DND-41 (cell line): ENCODE results near the gene CDC6.

Experiments
- ATAC-seq: fragments of 200-7000 bp; cut with Tn5 transposase; 3 replicates; pipeline ENCODE4 v1.9.1; 2021; ENCODE audit warnings: low read depth; ENCODE audit not compliant: insufficient read depth
- DNase-seq: peaks from one replicate; pipeline ENCODE4 v3.0.0-alpha.2; 2020
- H2AFZ ChIP-seq: 2 replicates; pipeline ENCODE4 v1.6.0; 2012; ENCODE audit warnings: low read depth, low read length
- H3K27ac ChIP-seq: 2 replicates; pipeline ENCODE4 v1.5.1; 2012; ENCODE audit warnings: low read length, inconsistent platforms
- H3K27me3 ChIP-seq: fragments of 200-600 bp; sonication (generic); 2 replicates; pipeline ENCODE4 v1.6.0; 2012; ENCODE audit warnings: low read length, mild to moderate bottlenecking, inconsistent platforms; ENCODE audit not compliant: insufficient read depth, poor library complexity
- H3K36me3 ChIP-seq: 2 replicates; pipeline ENCODE4 v1.5.1; 2012; ENCODE audit warnings: low read length, inconsistent platforms; ENCODE audit not compliant: insufficient read depth
- H3K4me1 ChIP-seq: 2 replicates; pipeline ENCODE4 v1.5.1; 2012; ENCODE audit warnings: mild to moderate bottlenecking, low read length; ENCODE audit not compliant: insufficient read depth
- H3K4me2 ChIP-seq: 2 replicates; pipeline ENCODE4 v1.6.0; 2012; ENCODE audit warnings: mild to moderate bottlenecking, moderate library complexity, low read length, inconsistent platforms; ENCODE audit not compliant: insufficient read depth
- H3K4me3 ChIP-seq, 2 experiments: fragments of 200-600 bp in 1 of 2; shearing (Covaris generic) in 1 of 2; 2 replicates each; pipeline ENCODE4 v1.5.1; 2012 to 2016; ENCODE audit warnings: inconsistent platforms in 2 of 2, low read length in 2 of 2, mild to moderate bottlenecking in 2 of 2, low read depth in 1 of 2, moderate library complexity in 1 of 2
- H3K79me2 ChIP-seq: 2 replicates; pipeline ENCODE4 v1.6.0; 2012; ENCODE audit warnings: low read length, inconsistent platforms; ENCODE audit not compliant: insufficient read depth
- H3K9ac ChIP-seq: 2 replicates; pipeline ENCODE4 v1.6.0; 2012; ENCODE audit warnings: low read depth, mild to moderate bottlenecking, inconsistent platforms, low read length, moderate library complexity
- H3K9me3 ChIP-seq: 2 replicates; pipeline ENCODE4 v1.5.1; 2012; ENCODE audit warnings: low read length, moderate library complexity, mild to moderate bottlenecking, inconsistent platforms; ENCODE audit not compliant: insufficient read depth, severe bottlenecking
- H4K20me1 ChIP-seq: 2 replicates; pipeline ENCODE4 v1.6.0; 2012; ENCODE audit warnings: low read length; ENCODE audit not compliant: insufficient read depth
- CTCF ChIP-seq: IDR thresholded peaks from 2 replicates; pipeline ENCODE4 v1.5.1; 2012; ENCODE audit warnings: borderline replicate concordance, low read length, moderate library complexity, mild to moderate bottlenecking; ENCODE audit not compliant: poor library complexity, severe bottlenecking; ENCODE audit errors: extremely low read depth
- EZH2 ChIP-seq: IDR thresholded peaks from 3 replicates; pipeline ENCODE4 v1.6.1; 2012; ENCODE audit warnings: borderline replicate concordance, low read depth, mild to moderate bottlenecking, moderate library complexity, low read length, inconsistent platforms; ENCODE audit not compliant: severe bottlenecking

The CDC6 gene

DNA sequence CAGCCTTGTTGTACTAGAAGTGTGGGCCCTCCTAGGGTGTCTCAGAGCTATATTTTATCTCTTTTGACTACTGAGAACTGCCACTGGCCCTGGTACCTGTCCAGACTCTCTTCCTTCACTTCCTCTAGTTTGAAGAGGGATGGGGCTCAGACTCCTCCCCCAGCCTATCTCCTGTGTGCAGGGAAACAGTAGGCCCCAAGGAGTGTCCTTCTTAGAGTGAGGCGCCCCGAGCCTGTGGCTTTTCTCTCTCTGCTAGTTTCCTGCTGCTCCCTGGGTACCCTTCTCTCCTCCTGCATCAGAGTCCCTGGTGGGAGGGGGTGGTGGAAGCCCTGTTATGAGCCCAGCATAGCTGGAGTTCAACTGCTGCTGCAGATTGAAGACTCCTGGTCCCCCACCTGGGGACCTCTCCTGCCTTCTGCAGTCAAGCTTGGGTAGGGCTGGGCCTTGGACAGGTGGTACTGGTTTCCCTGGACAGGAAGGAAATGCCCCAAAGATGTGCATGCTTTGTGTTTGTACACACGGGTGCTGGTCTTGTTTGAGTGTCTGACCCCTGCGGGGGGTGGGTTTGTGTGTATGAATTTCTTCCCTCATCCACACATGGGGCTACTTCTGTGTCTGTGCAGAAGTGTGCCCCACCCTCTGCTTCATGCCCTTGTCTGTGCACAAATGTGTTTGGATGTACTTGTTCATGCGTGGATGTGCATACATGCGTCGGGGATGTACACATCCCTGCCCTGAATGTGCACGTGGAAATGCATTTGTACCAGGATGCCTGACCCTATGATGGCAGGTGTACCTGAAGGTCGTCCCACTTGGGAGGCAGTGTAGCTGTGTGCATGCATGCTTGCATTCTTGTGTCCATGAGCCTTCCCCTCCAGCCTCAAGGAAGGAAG, 28.2 kb downstream of the CDC6 start:
- Histone ChIP-seq H3K27me3 (no peaks in the 10 kb centered on the region), H4K20me1 (peaks cover 16% of the 10 kb centered on the region; the same call in 1 of the 2 replicates), H3K4me2 (no peak overlapping the region), H3K79me2 (peaks cover 7% of the 10 kb centered on the region), H2AFZ (no peak overlapping the region), H3K9me3 (no peaks in the 10 kb centered on the region), H3K4me3 (no peak overlapping the region), H3K4me1 (peaks cover 37% of the 10 kb centered on the region), H3K9ac (no peak overlapping the region), H3K36me3 (no peaks in the 10 kb centered on the region), H3K27ac (no peak overlapping the region)
- ATAC-seq (no peak), DNase-seq (peak; percentile 55)
- TF ChIP-seq EZH2 (no peak), CTCF (no peak)

DNA sequence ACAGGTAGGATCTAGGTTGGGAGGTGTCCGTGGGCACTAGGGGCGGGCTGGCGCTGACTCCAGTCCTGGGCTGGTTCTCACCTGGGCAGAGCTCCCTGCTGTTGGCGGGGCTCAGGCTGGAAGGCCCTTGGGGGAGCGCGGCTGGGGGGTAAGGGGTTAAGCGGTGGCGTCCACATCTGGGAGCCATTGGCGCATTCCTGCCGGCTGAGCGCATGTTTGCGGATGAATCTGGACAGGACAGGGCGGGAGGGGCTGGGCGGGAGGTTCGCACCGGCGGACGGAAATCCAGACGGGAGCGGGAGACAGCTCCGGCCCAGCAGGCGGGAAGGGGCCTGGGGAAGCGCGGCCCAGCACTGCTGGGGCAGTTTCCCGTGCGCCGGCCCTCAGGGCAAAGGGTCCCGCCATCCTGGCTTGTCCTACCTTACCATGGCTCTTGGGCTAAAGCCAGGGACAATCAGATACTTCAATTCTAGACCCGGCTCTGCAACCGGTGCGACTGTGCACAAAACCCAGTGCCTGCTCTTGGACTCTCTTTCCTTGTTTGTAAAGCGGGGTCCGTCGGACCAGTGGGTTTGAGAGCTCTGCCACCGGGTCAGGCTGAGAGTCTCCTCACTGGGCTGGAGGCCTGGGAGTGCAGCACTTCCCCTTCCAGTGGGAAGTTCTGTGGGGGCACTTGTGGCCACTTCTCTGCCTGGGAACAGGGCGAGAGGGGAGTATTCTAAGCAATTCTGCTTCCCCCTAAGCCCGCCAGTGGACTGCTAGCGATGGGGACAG, 29.1 kb downstream of the CDC6 start:
- TF ChIP-seq EZH2 (no peak), CTCF (no peak)
- Histone ChIP-seq H4K20me1 (peaks cover 24% of the 10 kb centered on the region; the same call in 1 of the 2 replicates), H3K79me2 (peaks cover 7% of the 10 kb centered on the region), H2AFZ (no peak overlapping the region), H3K36me3 (no peaks in the 10 kb centered on the region), H3K4me1 (peaks cover 46% of the 10 kb centered on the region), H3K4me3 (no peak overlapping the region), H3K9ac (no peak overlapping the region), H3K9me3 (no peaks in the 10 kb centered on the region), H3K27ac (no peak overlapping the region), H3K27me3 (no peaks in the 10 kb centered on the region), H3K4me2 (no peak overlapping the region)
- no peak for ATAC-seq
- DNase-seq: no peak

DNA sequence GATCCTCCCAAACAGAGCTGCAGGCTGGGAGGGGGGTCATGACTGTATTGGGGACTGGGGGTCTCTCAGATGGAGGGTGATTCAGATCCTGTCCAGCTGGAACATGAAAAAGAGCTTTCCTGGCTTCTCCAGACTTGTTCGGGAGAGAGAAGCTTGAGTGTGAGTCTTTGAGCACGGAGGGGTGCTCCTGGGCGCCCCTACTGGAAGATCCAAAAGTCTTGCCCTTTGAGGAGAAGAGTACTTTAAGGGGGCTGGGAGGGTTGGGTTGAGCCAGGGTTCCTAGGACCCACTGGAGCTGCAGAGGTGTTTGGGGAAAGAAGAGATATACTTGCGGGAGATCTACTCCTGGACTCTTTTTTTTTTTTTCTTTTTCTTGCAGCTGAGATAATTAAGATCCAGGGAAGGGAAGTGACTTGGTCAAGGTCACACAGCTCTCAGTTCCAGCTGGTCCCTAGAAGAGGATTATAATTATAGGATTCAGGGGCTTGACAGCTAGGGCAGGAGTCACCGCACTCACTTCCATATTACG, 29.7 kb downstream of the CDC6 start:
- Histone ChIP-seq H3K36me3 (no peaks in the 10 kb centered on the region), H3K27me3 (no peaks in the 10 kb centered on the region), H3K4me2 (peak overlapping the region; percentile 80), H3K79me2 (peaks cover 7% of the 10 kb centered on the region), H3K4me1 (peaks cover 52% of the 10 kb centered on the region), H3K4me3 (peak overlapping the region in 1 of 2 experiments; percentile 72; a peak in 3 of 4 replicates), H3K9ac (peak overlapping the region; percentile 74; the same call in 1 of the 2 replicates), H3K9me3 (no peaks in the 10 kb centered on the region), H4K20me1 (peaks cover 30% of the 10 kb centered on the region; the same call in 1 of the 2 replicates), H3K27ac (peak overlapping the region; percentile 64), H2AFZ (peak overlapping the region; percentile 75)
- DNase-seq: peak; percentile 65
- ATAC-seq: no peak
- TF ChIP-seq CTCF (peak; percentile 56), EZH2 (no peak)
